HG03432 (cell line): ENCODE results near the gene IPCEF1.
A peak's percentile ranks its signal among the peaks of the same experiment; 100 is the strongest.
"Not testable (repeated sequence)": the region's sequence is repeated elsewhere in the genome, so short reads cannot be mapped to it uniquely, and the experiment has no call there.

ENCODE experiments used
- ATAC-seq: cut with Tn5 transposase; IDR thresholded peaks from one replicate; pipeline ENCODE4 v1.9.1; 2021; ENCODE audit warnings: mild to moderate bottlenecking, moderate library complexity; ENCODE audit not compliant: unreplicated experiment

The IPCEF1 gene

GRCh38 chr6:154337406-154338005 is 19.1 kb downstream of the IPCEF1 start:
- ATAC-seq, result no peak

GRCh38 chr6:154334147-154334546 is 22.5 kb downstream of the IPCEF1 start:
- ATAC-seq, result peak; percentile 64

DNA sequence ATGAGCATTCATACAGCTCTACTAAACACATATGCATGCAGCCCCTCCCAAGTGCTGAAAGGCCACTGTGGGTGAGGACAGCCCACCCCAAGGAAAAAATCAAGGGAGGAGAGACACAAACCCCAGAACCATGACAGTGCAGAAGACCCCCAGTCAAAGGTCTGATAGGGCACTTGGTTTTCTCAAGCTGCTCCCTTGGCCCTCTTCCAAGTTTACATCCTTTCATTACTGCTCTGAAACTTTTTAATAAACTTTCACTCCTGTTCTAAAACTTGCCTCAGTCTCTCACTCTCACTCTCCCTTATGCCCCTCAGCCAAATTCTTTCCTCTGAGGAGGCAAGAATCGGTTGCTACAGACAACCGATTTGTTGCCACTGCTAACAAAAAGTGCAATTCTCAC is 24.9 kb downstream of the IPCEF1 start:
- ATAC-seq, result no peak

DNA sequence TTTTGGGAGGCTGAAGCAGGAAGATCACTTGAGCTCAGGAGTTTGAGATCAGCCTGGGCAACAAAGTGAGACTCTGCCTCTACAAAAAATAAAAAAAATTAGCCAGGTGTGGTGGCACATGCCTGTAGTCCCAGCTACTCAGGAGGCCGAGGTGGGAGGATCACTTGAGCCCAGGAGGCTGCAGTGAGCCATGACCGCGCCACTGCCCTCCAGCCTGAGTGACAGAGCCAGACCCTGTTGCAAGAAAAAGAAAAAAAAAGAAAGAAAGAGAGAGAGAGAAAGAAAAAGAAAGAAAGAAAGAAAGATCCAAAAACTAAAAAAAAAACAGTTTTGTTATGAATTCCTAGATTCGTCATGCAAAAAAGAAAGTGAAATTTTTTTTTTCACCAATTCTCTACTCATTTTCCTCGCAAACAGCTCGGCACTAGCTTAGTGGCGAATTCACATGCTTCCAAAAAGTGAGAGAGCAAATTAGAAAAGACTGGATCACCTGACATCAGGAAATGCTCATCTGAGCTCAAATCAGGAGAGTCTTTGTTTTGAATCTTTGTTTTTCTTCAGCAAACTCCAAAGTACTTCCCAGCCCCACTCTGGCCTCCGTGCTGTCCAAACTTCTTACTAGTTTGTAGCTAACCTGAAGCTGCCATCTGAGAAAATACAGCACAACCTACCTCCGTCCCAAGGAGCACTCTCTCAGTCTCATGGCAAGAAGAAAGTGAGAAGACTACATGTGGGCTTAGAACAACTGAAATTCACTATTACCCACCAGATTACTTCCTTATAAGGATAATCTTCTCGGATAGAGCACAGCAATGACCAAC is 27.0 kb downstream of the IPCEF1 start:
- ATAC-seq, result no peak

DNA sequence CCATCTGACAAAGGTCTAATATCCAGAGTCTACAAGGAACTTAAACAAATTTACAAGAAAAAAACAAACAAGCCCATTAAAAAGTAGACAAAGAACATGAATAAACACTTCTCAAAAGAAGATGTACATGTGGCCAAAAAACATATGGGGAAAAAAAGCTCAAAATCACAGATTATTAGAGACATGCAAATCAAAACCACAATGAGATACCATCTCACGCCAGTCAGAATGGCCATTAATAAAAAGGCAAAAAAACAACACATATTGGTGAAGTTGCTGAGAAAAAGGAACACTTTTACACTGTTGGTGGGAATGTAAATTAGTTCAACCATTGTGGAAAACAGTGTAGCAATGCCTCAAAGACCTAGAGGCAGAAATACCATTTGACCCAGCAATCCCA is 29.3 kb downstream of the IPCEF1 start:
- peak; percentile 37 for ATAC-seq

DNA sequence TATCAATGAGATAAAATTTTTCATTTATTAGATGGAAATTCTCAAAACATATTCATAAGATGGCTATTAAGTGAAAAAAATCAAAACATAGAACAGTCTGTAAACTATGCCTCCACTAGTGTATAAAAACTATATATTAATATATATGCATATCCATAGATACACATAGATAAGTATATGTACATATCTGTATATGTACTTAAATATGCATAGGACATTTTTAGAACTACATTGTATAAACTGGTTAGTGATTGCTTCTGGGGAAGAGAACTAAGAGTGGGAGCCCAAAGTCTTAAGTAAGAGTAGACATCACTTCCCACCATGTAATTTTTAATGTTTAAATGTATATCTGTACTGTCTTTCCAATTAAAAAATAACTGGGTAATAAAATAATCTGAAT is 31.5 kb downstream of the IPCEF1 start:
- ATAC-seq, result no peak

DNA sequence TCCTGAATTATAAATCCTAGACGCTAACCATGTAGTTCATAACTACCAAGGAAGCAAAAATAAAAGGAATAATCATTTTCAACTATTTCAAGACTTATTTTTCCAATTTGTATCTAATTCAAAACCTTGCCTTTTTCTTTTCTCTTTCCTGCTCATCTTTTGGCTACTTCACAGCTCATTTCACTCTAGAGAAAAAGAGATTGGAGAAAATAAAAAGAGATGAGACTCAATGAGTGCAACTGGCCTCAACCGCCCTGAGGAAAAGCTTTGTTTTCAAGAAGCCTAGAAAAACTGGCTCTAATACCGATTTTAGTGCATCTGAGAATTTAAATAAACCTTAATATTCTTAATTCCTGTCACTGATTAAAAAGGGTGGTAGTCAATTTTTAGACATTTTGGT is 36.4 kb downstream of the IPCEF1 start:
- no peak for ATAC-seq

DNA sequence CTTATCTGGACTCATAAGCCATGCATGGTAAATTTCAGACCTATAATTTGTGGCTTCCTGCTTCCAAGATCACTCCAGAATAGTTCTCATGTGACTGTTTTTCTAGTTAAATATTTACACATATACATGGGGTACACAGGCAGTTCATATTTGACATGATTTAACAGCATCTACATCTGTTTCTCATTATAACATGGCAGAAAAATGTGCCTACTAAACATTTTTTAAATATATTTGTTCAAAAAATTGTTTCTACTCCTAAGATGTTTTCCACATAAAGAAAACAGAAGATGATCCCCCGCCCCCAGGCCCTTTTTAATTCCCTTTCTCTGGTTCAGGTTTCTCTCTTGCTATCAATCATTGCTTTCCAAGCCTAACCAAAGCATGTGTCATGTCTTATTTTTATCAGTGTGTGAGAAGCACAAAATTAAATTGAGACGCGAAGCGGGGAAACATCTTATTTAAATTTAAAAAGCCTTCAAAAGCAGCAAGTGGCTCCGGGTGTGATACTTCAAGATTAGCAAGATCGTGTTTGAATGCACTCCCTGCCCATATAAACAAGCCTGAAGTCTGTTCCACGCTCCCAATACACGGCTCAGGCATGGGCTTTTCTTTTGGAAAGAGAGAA is 37.3 kb downstream of the IPCEF1 start:
- peak; percentile 77 for ATAC-seq

DNA sequence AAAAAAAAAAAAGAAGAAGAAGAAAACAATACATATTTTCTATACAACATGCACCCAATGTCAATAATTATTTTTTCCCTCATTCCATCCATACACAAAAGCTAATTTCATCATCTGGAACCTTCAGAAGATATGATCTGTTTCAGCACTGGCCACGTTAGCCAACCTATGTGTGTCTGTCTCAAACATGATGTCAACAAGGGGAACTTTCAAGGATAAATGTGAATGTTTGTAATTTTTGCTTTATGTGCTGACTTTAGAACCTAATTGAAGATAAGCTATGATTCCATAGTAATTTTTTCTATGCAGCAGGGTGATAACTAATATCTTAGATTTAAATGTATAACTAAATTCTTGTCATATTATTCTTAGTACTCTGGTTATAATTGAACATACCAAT is 37.9 kb downstream of the IPCEF1 start:
- peak; percentile 32 for ATAC-seq

DNA sequence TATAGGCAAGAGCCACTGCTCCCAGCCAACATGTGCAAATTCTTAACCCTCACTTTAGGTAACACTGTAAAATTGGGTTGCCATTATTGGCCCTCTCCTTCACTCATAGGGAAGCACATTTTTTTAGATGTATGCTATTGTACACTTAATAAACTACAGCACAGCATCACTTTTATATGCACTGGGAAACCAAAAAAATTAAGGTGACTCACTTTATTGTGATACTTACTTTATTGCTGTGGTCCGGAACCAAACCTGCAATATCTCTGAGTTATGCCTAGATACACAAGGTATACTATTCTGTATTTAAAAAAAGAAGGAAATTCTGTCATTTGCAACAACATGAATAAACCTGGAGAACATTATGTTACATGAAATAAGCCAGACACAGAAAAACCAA is 40.5 kb downstream of the IPCEF1 start:
- ATAC-seq, result no peak

DNA sequence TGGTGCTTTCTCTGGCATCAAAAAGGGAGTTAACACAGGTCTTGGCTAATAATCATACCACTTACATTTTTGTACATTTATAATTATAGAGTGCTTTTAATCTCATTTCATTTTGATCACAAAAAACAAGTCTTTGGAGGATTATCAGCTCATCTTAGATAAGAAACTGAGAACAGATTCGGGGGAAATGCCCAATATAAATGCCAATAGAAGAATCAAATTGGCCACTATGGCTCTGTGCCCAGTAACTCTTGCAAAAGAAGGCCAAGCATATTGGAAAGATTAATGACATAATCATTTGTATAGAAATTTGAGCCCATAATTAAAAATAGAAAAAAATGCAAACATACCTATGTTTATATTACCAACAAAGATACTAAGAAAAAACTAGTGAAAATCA is 42.5 kb downstream of the IPCEF1 start:
- ATAC-seq, result no peak

DNA sequence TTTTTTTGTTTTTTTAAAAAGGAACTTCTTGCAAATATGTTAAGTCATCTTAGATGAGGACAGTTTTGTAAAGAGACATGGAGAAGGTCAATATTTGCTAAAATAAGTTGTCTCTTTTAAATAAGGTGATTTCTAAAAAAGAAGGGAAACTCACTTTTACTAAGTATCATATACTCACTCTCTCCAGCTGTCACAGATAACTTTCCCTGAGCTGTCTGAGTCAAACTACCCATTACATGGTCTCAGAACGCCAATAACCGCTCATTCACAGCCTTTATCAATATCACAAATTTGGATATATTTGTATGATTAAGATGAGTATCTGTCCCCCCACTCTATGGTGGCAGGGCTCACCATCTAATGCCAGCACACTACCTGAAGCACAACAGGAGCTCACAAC is 47.6 kb downstream of the IPCEF1 start:
- no peak for ATAC-seq

DNA sequence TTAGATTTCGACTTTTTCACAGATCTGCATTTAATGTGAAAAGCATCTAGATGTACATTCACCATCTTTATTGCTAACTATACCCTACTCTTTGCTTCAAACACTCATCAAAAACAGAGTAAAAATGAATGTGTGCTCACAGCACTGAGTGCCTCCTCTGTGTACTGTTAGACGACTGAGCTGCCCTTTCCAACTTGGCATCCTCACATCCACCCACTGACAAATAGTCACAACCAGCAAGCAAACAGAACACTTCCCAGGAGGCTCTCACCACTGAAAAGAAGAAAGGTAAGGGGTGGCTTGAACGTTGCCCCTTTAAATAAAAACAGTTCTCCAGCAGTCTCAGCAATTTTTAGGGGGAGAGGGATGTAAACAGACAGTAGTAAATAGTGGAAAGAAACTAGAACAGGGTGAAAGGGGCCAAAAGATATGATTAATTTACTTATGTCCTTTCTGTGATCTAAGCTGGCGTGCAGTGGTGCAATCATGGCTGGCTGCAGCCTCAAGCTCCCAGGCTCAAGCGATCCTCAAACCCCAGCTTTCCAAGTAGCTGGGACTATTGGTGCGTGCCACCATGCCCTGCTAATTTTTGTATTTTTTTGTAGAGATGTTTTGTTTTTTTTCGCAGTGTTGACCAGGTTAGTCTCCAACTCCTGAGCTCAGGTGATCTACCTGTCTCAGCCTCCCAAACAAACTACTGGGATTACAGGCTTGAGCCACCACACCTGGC is 48.7 kb downstream of the IPCEF1 start:
- no peak for ATAC-seq

- not testable (repeated sequence) for ATAC-seq
Measured at GRCh38 chr6:154307147-154307546, 49.5 kb downstream of the IPCEF1 start.

GRCh38 chr6:154306696-154307095 is 49.9 kb downstream of the IPCEF1 start:
- peak; percentile 42 for ATAC-seq

DNA sequence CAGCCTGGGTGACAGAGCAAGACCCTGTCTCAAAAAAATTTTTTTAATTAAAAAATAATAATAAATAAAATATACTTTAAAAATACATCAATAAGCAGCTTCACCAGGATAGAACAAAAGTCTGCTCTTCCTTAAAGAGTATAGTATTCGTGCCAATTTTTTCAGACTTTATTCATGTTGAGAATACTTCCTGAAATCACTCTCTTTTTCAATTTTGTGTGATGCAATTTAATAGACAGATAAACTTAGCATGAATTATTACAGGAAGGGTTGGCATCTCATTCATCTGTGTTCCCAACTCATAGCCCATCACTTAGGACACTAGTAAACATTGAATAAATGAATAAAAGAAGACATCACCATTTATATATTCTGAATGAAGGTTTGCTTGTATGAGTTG is 52.4 kb downstream of the IPCEF1 start:
- no peak for ATAC-seq

GRCh38 chr6:154303642-154304041 is 53.0 kb downstream of the IPCEF1 start:
- ATAC-seq, result not testable (repeated sequence)

GRCh38 chr6:154301839-154302752 is 54.5 kb downstream of the IPCEF1 start:
- peak; percentile 86 for ATAC-seq

GRCh38 chr6:154301086-154301625 is 55.4 kb downstream of the IPCEF1 start:
- no peak for ATAC-seq

DNA sequence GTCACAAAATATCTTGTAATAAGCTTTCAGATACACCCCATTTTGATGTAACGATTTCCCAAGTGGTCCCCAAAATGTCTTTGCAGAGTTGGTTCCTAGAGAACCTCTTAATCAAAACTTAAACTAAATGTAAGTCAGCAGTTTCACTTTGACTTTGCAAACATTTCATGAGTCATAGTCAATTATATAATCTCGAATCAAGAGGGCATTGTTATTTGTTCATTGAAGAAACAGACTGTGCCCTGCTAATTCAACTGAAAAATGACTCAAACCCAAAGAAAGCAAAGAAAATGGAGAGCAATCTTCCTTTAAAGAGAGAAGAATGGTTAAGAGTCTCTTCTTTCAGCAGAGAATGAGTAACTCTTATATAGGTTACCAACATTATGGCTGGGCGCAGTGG is 58.3 kb downstream of the IPCEF1 start:
- peak; percentile 56 for ATAC-seq
